NCI-H2029 treated with DMSO at 0.1 percent for 48 hours (cell line): Measurements from ENCODE around the gene UQCC5.

Source experiments
- DNase-seq: peaks from one replicate; lab custom pipeline; 2025; lab: John Stamatoyannopoulos, UW

Gene UQCC5

GRCh38 chr3:52534281-52535183, 1.9 kb upstream of the UQCC5 start:
- no peak for DNase-seq

GRCh38 chr3:52535411-52536111, 844 bp upstream of the UQCC5 start:
- no peak for DNase-seq

GRCh38 chr3:52536112-52536368, 365 bp upstream of the UQCC5 start:
- DNase-seq, result no peak

- no peak for DNase-seq
These were observed 788 bp downstream of the UQCC5 start for GRCh38 chr3:52537165-52537620.

- DNase-seq, result no peak
These were observed 1.5 kb downstream of the UQCC5 start for GRCh38 chr3:52537726-52538421.

GRCh38 chr3:52539010-52539653, 2.7 kb downstream of the UQCC5 start:
- DNase-seq, result no peak

- no peak for DNase-seq
These were observed 4.6 kb downstream of the UQCC5 start for GRCh38 chr3:52541050-52541449.

GRCh38 chr3:52544937-52545336, 8.5 kb downstream of the UQCC5 start:
- DNase-seq, result no peak

GRCh38 chr3:52546111-52546901, 9.9 kb downstream of the UQCC5 start:
- DNase-seq, result no peak

- DNase-seq, result no peak
These were observed 10.7 kb downstream of the UQCC5 start for GRCh38 chr3:52547143-52547542.

GRCh38 chr3:52551118-52551517, 14.7 kb downstream of the UQCC5 start:
- no peak for DNase-seq

GRCh38 chr3:52552089-52552488, 15.7 kb downstream of the UQCC5 start:
- no peak for DNase-seq

GRCh38 chr3:52554026-52554755, 17.8 kb downstream of the UQCC5 start:
- no peak for DNase-seq

- DNase-seq, result no peak
These were observed 18.7 kb downstream of the UQCC5 start for GRCh38 chr3:52555056-52555455.

GRCh38 chr3:52557011-52557960, 20.9 kb downstream of the UQCC5 start:
- DNase-seq, result no peak

GRCh38 chr3:52558436-52558835, 22.0 kb downstream of the UQCC5 start:
- DNase-seq, result no peak

GRCh38 chr3:52561028-52561747, 24.8 kb downstream of the UQCC5 start:
- DNase-seq, result no peak

- no peak for DNase-seq
These were observed 27.6 kb downstream of the UQCC5 start for GRCh38 chr3:52563984-52564383.

GRCh38 chr3:52568069-52568468, 31.7 kb downstream of the UQCC5 start:
- no peak for DNase-seq
